ENCODE data around the gene TMEM179.

DNA sequence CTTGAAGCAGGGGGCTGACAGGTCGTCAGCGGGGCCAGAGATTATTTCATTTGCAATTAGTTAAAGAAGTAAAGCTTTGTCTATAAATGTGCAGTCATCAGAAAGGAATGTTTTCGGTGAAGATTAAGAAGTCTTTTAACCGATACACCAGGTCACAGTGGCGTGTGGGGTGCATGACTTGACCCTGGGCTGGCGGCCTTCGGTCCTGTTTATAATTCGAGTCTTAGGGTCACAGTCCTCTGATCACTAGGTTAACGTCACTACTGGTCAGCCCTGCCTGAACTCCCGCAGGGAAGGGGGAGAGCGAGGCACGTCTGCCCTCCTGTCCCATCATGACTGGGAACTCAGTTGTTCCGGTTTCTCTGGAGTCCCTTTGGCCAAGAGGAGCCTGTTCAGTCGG is 30.0 kb downstream of the TMEM179 start:
- TF ChIP-seq, protein P1, sequence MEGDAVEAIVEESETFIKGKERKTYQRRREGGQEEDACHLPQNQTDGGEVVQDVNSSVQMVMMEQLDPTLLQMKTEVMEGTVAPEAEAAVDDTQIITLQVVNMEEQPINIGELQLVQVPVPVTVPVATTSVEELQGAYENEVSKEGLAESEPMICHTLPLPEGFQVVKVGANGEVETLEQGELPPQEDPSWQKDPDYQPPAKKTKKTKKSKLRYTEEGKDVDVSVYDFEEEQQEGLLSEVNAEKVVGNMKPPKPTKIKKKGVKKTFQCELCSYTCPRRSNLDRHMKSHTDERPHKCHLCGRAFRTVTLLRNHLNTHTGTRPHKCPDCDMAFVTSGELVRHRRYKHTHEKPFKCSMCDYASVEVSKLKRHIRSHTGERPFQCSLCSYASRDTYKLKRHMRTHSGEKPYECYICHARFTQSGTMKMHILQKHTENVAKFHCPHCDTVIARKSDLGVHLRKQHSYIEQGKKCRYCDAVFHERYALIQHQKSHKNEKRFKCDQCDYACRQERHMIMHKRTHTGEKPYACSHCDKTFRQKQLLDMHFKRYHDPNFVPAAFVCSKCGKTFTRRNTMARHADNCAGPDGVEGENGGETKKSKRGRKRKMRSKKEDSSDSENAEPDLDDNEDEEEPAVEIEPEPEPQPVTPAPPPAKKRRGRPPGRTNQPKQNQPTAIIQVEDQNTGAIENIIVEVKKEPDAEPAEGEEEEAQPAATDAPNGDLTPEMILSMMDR (IDR thresholded peaks at IDR 0.05), result no peak
- no peak for TF ChIP-seq POLR2A (IDR thresholded peaks at IDR 0.05)
